Astrocyte (in vitro differentiated cells and primary cell): ENCODE data around the gene ZNF552.

Source experiments
- CTCF ChIP-seq: IDR thresholded peaks from 2 replicates; pipeline ENCODE4 v1.5.1; 2011; ENCODE audit warnings: low read depth, mild to moderate bottlenecking, inconsistent platforms, low read length, moderate library complexity; ENCODE audit not compliant: insufficient read depth
- EZH2 ChIP-seq: IDR thresholded peaks from 2 replicates; pipeline ENCODE4 v1.6.1; 2012; ENCODE audit warnings: mild to moderate bottlenecking, low read length, inconsistent platforms; ENCODE audit not compliant: insufficient read depth

GRCh38 chr19:57850553-57851017 lies 35.9 kb upstream of the ZNF552 start:
- TF ChIP-seq CTCF (no peak), EZH2 (no peak)
